GM21825 (cell line): ENCODE measurements around the gene PEX11B.

Experiments used
- ATAC-seq: cut with Tn5 transposase; IDR thresholded peaks from one replicate; pipeline ENCODE4 v1.9.1; 2021; ENCODE audit warnings: mild to moderate bottlenecking, moderate library complexity; ENCODE audit not compliant: unreplicated experiment

Gene PEX11B, protein sequence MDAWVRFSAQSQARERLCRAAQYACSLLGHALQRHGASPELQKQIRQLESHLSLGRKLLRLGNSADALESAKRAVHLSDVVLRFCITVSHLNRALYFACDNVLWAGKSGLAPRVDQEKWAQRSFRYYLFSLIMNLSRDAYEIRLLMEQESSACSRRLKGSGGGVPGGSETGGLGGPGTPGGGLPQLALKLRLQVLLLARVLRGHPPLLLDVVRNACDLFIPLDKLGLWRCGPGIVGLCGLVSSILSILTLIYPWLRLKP

DNA sequence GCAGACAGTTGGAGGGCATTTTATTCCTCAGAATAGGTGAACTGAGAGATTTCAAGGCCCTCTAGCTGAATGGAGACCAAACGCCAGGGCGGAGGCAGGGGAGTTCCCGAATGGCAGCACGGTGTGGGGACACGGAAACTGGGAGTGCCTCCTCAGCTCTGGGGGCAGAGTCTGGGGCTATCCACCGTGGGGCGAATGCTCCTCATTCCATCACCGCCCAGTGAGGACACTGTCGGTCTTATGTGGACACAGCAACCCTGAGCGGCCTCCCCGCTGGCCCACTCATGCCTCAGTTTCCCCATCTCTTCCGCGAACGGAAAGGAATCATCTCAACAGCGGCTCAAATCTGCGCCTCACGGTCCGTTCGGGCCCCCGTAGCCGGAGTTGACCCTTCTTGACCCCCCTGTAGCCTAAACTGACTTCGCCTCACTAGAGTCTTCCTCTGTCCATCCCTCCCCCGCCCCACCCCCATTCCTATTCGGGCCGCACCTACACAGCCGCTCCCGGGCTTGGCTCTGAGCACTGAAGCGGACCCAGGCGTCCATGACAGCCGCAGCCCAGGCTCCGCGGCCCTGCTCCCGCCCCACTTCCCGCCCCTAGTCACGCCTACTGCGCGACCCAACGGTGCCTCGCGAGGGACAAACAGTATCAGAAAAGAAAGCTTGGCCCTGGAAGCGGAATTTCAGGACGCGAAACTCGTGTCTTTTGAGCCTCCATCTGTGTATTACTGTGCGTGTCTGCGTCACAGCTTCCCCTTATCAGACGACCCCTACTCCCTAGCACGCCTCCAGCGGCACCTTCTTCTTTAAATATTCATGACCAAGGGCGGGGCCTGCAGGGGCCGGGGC, at the start of gene PEX11B:
TSS of gene PEX11B (minus strand) at position 574 of the 848 bp plus-strand sequence. CDS start at position 545, 29 bp downstream.
- peak; percentile 83 for ATAC-seq

DNA sequence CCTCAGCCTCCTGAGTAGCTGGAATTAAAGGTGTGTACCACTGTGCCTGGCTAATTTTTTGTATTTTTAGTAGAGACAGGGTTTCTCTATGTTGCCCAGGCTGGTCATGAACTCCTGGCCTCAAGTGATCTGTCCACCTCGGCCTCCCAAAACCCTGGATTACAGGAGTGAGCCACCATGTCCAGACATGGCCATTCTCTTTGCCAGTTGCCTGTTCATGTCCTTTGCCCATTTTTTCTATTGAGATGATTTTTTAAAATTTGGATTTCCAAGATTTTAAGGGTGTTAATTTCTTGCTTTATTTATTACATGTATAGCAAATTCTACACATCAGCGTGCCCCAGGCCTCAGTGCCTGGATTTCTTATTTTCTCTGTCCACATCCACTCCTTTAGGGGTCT, 48.8 kb upstream of the PEX11B start:
- no peak for ATAC-seq

DNA sequence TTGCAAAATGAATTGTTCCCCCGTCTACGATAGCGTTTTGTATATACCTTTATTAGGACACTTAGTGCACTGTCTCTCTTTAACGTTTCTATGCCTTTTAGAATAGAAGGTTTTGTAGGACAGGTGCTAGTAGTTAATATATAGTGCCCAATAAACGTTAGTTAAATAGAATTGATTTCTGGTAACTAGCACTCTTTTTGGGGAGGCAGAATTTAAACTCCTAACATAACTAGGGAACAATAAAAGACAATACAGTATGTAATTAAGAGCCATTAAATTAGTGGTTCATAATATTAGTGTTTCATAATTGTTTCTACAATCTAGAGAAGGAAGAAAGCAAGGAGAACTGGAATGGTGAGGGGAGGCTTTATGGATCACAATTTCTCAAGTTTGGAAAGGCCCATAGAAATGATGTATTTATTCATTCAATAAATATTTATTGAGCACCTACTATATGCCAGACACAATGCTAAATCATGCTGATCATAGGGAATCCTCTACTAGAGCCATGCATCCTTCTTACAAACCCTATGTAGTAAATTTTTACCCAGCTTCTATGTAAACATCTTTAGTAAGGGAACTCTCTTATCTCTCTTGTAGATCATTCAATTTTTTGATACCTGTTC, 46.7 kb upstream of the PEX11B start:
- no peak for ATAC-seq

DNA sequence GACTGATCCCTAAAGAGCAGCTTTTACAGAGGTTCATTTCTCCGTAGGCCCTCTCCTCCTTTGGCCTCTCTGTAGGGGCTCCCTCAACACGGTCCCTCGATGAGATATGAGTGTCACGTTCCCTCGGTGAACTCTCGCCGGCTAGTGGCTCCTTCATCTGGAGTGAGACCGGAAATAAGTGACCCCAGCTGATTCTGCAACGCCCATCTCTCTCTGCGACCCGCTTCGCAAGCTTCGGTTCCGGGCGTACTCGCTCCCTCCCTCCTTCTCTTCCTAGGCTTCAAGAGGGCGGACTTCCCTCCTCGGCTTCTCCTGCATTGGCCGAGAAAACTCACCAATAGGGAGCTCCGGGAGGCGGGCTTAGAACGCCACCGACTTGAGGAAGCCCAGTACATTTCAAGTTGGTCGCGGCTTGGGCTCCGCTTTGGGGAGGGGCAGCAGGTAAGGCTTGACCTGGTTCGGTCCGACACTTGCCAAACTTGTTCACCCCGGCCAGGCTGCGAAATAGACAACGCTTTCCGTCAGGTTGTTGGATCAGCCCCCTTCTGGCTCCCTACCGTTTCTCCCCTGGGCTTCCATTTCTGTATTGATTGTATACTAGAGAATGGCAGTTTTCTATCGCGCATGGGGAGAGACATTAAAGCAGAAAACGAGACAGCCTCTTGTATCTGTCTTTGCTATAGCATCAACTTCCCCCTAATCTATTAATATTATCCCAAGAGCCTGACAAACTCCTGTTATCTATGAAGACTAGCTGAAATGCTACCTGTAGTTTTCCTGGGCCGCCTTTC, 46.0 kb upstream of the PEX11B start, which contains the start of the genes ANKRD34A and POLR3GL:
TSS of gene ANKRD34A (minus strand) at position 248 of the 791 bp plus-strand sequence. CDS start 2,816 bp downstream, outside the sequence.
TSS of gene POLR3GL (plus strand) at position 363 of the 791 bp plus-strand sequence. CDS start 10,176 bp downstream, outside the sequence.
- ATAC-seq = peak; percentile 87

DNA sequence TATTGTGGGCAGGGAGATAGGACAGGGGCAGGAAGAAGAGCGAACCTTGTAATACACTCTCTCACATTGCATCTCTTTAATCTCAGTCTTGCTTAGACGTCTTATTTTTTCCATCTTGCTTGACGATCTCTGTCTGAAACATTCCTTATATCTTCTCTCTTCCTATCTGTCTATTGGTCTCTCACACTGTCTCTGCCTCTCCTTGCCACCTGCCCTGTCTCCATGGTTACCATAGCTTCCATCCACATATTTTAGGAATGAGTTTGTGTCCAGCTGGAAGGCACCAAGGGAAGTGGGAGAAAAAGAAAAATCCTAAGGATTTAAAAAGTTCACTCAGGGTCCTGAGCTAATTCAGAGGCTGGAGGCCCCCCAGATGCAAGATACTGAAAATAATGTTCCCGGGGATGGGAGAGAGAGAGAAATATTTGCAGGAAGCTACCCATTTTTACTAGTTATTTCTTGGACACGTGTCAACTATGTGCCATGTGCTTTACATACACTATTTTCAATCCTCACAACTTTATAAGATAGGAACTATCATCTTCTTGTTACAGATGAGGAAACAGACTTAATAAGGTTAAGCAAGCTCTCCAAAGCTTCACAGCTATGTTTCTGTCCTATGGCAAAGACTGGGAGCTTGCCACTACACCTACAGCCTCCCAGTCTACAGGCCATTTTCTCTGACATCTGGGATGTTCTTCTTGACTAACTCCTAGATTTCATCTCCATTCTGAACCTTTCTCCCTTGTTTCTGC, 44.9 kb upstream of the PEX11B start:
- ATAC-seq = no peak

DNA sequence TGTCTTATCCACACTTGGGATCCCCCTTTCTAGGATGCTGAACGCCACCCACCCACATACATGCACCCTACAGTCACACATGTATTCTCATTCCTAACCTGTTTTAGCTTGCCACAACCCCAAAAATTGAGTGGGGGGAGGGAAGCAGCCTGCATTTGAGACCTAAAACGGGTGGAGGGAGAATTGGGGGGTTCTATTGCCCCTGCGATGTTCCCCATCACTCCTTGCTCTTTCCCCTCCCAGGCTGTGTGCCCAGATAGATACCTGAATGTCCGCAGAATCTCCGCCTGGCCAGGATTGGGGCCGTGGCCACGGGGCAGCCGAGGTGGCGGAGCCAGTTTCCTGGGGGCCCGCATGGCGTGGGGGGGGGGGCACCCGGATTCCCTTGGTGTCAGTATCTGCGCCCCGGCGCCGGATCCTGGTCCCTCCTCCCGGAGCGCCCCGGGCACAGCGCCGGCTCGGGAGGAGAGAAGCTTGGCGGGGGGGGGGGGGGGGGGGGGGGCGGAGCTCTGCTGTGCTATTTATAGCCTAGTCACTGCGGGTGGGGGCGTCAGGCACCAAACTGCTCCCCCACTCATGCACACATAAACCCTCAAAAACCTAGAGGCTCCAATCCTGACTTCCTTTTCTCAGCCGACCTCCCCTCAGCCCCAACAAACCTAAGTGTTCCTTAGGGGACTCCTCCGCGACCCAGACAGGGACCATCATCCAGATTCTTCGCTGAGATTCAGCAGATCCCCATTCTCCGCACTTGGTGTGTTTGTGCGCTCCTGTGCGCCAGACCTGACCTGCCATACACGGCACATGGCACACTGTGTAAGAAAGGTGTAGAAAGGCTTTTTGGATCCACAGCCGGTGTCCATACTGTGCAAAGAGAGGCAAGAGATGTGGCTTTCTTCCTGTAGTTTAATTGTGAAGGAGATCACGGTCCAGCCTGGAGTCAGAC, 43.9 kb upstream of the PEX11B start:
- ATAC-seq = no peak

DNA sequence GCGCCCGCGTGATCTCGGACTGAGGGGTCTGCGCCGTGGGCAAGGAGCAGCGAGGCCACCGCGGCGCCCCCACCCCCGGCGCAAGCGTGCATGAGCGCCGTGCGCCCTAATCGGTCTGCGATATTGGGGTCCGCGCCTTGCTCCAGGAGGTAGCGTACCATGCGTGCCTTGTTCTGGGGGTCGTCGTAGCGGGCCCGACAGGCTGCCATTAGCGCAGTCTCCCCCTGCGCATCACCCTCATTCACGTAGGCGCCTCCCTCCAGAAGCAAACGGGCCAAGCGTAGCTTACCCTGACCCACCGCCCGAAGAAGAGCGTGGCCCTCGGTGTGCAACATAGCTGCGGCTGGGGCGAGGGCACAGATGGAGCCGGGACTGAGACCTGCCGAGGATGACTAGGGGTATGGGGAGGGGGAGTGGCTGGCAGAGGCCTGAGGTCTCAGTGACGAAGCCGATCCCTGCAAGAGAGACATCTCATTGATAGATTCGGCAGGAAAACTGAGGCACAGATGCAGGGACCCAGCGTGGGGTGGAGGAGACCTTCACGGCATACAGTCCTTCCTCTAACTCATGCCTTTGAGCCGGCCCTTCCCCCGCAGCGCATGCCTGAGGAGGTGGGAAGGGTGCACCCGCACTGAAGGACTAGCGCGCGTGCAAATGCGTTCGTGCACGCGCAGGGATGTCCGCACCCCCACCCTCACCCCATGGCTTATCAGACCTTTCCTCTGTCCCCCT, 43.1 kb upstream of the PEX11B start:
- ATAC-seq = no peak

DNA sequence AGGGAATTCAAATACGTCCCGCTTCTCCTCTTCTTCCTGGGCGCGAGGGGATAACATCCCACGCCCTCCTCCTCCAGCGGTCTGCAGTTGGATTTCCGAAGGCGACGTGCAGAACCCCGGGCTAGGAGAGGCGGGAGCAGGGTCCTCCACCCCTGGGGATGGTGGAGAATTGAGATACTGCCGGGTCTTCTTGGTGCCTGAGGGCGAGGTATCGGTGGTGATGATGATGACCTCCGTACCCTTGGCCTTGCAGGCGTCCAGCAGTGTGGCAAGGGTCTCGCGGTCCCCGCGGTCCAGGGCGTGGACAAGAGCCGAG, 42.5 kb upstream of the PEX11B start:
- ATAC-seq = no peak

DNA sequence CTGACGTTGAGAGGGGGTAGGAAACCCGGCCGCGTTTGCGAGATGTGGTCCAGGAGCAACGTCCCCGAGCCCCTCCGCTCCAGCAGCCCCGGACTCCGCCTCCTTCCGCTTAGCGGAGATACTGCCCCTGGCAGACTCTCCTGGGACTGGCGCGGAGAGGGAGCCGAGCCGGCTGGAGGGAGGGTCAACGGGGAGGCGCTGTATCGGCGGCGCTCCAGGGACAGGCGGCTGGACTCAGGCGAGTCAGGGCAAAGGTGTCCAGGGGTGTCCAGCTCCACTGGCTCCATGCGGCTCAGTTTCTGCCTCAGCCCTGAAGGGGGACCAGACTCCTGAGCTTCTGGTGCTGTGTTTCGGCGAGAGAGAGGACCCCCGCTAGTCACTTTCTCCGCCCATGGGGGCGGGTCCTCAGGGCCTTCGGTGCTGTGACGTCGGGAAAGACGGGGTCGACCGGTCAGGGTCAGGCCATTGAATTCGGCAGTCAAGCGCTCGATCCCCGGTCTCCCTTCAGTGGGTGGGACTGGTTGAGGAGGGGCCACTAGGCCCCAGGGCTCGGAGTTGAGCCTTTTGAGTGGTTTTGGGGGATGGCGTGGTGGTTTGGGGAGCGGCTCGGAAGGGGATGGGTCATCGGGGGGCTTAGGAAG, 42.1 kb upstream of the PEX11B start:
- no peak for ATAC-seq

DNA sequence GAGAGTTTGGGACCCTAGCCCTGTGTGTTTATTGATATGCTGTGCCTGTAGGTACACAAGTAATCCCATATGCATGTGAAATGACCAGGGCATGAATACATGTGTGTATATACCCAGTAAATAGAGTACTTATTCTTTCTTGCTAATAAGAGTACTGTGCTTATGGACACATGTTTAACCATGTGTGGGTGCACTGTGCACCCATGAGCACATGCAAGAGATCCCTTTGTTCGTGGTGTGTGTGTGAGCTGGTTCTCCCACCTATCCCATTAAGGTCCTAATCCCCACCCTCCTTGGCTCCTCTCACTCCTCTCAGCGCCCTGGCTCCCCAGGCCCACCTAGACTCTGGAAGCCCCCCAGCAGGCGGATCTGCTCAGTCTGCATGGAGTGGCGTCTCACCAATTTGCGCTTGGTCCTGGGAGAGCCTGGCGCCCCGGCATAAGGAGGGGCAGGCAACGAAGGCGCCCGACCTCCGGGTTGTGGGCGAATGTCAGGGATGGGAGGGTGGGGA, 41.5 kb upstream of the PEX11B start:
- ATAC-seq = no peak

DNA sequence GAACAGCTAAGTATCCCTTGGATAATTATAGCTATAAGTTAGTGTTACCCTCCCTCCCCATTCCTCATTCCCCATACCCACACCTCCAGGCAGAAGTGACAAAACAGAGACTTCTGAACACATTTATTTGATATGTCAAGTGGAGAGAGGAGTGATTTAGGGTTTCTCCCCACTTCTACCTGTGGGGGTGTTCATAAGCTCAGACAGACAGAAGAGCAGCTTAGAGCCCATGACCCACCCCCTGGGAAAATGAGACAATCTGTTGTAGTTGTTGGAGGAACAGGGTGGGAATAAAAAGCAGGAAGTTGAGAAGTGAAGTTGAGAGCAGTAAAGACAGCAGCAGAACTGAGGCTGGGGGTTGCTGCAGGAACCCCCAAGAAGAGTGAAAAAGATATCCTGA, 40.8 kb upstream of the PEX11B start:
- ATAC-seq = no peak

DNA sequence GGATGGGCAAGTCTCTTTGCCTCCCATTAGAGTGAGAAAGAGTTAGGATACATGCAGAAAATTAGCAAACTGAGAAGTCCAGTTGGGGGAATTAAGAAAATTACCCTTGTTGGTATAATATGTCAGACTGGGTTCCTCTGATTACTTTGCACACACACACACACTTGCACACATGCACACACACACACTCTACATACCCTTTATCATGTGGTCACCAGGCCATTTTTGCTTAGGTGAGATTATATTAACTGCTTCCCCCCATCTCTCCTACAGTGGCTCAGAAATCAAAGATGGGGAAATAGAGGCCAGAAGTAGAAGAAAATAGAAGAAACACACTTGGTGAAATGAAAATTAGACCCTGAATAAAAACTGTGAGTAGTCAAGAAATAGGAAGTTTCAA, 40.2 kb upstream of the PEX11B start:
- no peak for ATAC-seq

DNA sequence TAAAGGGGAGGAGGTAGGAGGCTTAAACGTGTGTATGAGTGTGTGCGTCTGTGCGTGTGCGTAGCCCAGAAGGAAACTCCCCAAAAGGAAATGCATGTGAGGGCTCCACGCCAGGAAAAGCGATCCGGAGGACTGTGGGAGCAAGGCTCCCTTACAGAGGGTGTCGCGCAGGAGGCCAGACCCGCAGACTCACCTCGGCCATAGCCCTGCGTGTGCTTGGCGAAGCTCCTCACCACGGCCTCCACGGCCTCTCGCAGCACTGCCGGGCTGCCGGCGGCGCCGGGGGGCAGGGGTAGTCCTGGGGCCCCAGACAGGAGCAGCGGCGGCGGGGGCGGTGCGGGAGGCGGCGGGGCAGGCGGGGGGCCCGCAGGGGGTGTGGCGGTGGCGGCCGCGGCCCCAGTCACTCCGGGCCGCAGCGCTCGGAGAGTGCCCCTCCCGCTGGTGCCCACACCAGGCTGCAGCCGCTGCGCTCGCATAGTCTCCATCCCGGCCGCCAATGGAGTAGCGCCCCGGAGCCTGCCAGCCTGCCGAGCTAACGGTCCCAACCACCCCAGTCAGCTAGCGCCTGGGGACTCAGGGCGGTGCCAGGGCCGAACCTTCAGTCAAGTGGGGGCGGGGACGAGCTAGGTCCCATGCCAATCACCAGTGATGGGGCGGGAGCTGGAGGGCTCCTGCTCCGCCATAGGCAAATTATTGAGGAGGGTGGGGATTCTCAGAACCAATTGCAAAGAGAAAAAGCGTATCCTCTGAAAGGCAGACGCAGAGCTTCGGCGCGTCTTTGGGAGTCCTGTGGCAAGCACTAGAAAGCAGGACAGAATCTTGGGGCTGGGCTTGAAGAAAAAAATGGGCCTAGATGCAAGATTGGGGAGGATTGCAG, 39.2 kb upstream of the PEX11B start, which contains the start of gene LIX1L:
TSS of gene LIX1L (minus strand) at position 575 of the 877 bp plus-strand sequence. CDS start at position 485, 90 bp downstream.
- peak; percentile 81 for ATAC-seq

DNA sequence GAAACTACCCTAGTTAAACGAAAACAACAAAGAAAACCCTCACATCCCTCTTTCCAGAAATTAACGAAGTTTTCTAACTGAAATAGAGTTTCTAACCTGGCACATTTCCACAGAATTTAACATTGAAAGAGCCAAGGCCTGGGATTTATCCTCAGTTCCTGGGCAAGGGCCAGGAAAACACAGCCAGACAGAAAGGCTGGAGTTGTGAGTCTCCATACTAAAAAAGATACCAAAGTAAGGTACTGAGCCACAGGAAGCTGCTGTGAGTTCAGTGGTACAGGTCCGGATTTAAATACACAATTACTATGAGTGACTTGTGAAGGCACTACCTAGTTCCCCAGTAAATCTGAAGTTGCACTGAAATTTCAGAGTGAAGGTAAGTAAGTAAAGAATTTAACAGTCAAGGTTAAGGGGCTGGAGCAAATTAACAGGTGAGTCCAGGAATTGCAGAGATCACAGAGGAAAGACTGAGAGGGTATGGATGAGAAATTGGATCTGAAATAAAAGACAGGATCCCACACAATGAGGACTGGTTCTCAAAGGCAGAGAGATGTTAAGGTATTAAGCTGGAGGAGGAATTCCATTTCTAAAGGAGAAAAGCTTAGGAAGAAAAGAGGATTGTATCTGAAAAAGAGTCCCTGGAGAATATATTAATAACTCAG, 38.4 kb upstream of the PEX11B start:
- ATAC-seq = no peak

DNA sequence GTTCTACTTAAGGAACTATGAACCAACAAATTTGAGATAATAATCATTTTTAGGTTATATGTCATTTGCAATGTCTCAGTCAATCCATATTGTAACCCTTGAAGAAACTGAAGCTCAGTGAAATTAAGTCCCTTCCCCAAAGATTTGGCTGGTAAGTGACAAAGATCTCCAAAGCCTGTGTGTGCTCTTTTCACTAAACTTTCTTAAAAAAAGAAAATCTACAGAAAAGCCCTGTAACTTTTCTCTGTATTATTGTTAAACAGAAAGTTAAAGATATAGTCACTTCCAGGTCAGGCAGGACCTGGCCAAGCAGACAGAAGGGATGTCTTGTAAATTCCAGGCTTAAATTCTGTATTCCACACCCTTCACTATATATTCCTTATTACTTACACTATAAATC, 37.8 kb upstream of the PEX11B start:
- ATAC-seq = no peak

DNA sequence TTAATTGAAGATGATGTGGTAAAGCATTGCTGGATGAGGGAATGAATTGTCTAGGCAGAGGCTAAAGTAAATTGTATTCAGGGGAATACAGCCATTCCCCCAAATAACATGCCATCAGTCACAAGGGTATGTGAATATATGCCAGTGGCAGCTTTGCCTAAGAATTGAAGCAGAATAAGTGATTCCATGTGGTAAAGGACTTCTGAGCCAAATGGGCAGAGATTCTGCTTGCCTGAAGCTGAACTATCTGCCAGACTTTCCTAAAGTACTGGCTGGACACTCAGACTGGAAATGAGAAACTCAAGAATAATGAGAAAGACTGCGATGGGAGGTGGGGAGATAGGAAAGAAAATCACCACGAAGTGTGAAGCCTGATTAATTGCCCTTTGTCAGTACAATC, 36.9 kb upstream of the PEX11B start:
- ATAC-seq = no peak
